T-helper 22 cell (primary cell): ENCODE measurements around the gene TACR2.

Experiments
- DNase-seq: peaks from one replicate; pipeline ENCODE4 v3.0.0-alpha.2; 2020; ENCODE audit warnings: low read depth

Gene TACR2

GRCh38 chr10:69402386-69402785 lies 14.3 kb downstream of the TACR2 start:
- DNase-seq: no peak

- no peak for DNase-seq
These were observed 15.3 kb downstream of the TACR2 start for GRCh38 chr10:69401416-69401815.

GRCh38 chr10:69400936-69401335 lies 15.8 kb downstream of the TACR2 start:
- DNase-seq: no peak

GRCh38 chr10:69398466-69398865 lies 18.3 kb downstream of the TACR2 start:
- DNase-seq: no peak

- no peak for DNase-seq
These were observed 18.7 kb downstream of the TACR2 start for GRCh38 chr10:69397972-69398371.

- DNase-seq: no peak
These were observed 22.7 kb downstream of the TACR2 start for GRCh38 chr10:69394020-69394419.

- peak; percentile 50 for DNase-seq
These were observed 24.2 kb downstream of the TACR2 start for GRCh38 chr10:69392481-69393000.

- no peak for DNase-seq
These were observed 25.6 kb downstream of the TACR2 start for GRCh38 chr10:69391158-69391557.

- DNase-seq: no peak
These were observed 26.8 kb downstream of the TACR2 start for GRCh38 chr10:69389827-69390490.

GRCh38 chr10:69388488-69388887 lies 28.2 kb downstream of the TACR2 start:
- DNase-seq: no peak

GRCh38 chr10:69387500-69387899 lies 29.2 kb downstream of the TACR2 start:
- no peak for DNase-seq

- no peak for DNase-seq
These were observed 31.0 kb downstream of the TACR2 start for GRCh38 chr10:69385454-69386350.

- DNase-seq: no peak
These were observed 32.4 kb downstream of the TACR2 start for GRCh38 chr10:69384320-69384719.

GRCh38 chr10:69383558-69383957 lies 33.2 kb downstream of the TACR2 start:
- no peak for DNase-seq

GRCh38 chr10:69382382-69383117 lies 34.2 kb downstream of the TACR2 start:
- no peak for DNase-seq

GRCh38 chr10:69379800-69380199 lies 36.9 kb downstream of the TACR2 start:
- no peak for DNase-seq

GRCh38 chr10:69377933-69378332 lies 38.8 kb downstream of the TACR2 start:
- no peak for DNase-seq

- no peak for DNase-seq
These were observed 39.5 kb downstream of the TACR2 start for GRCh38 chr10:69377191-69377590.

- DNase-seq: no peak
These were observed 40.1 kb downstream of the TACR2 start for GRCh38 chr10:69376662-69377061.

- DNase-seq: no peak
These were observed 41.2 kb downstream of the TACR2 start for GRCh38 chr10:69375307-69376151.

- DNase-seq: no peak
These were observed 41.8 kb downstream of the TACR2 start for GRCh38 chr10:69374931-69375306.

- no peak for DNase-seq
These were observed 42.5 kb downstream of the TACR2 start for GRCh38 chr10:69374242-69374641.
